Fibroblast of pulmonary artery (primary cell): ENCODE data around the gene SLC6A6.

Experiments used
- DNase-seq: peaks from one replicate; pipeline ENCODE4 v3.0.0-alpha.2; 2010; ENCODE audit warnings: low read depth
- H3K4me3 ChIP-seq: replicated peaks from 2 replicates; pipeline ENCODE4 v1.5.1; 2011; ENCODE audit warnings: low read depth, mild to moderate bottlenecking, control low read depth, low read length, moderate library complexity
- TF ChIP-seq, protein P1 (sequence below): IDR thresholded peaks from 2 replicates; pipeline ENCODE4 v1.5.1; 2011; ENCODE audit warnings: mild to moderate bottlenecking, control low read depth, low read length, inconsistent platforms; ENCODE audit errors: missing control alignments

Gene SLC6A6

DNA sequence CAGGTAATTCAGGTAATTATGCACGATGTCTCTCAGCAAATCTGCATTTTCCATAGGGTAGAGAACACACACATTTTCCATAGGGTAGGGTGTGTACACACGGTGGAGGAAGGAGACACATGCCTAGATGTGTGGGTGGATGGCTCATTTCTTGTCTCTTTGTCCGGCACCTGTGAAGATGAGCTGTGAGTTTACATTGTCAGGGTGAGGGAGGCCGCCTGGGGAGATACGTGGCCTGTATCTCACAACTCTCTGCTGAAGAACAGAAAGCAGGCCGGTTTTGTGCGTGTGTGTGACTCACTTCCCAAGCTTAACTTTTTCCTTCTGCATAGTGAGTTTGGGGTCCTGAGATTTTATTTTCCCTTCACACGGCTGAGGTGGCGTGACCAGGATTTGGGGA lies 60.3 kb downstream of the SLC6A6 start:
- TF ChIP-seq, protein P1, sequence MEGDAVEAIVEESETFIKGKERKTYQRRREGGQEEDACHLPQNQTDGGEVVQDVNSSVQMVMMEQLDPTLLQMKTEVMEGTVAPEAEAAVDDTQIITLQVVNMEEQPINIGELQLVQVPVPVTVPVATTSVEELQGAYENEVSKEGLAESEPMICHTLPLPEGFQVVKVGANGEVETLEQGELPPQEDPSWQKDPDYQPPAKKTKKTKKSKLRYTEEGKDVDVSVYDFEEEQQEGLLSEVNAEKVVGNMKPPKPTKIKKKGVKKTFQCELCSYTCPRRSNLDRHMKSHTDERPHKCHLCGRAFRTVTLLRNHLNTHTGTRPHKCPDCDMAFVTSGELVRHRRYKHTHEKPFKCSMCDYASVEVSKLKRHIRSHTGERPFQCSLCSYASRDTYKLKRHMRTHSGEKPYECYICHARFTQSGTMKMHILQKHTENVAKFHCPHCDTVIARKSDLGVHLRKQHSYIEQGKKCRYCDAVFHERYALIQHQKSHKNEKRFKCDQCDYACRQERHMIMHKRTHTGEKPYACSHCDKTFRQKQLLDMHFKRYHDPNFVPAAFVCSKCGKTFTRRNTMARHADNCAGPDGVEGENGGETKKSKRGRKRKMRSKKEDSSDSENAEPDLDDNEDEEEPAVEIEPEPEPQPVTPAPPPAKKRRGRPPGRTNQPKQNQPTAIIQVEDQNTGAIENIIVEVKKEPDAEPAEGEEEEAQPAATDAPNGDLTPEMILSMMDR, result no peak
- H3K4me3 ChIP-seq, result no peak overlapping the region
- no peak for DNase-seq

DNA sequence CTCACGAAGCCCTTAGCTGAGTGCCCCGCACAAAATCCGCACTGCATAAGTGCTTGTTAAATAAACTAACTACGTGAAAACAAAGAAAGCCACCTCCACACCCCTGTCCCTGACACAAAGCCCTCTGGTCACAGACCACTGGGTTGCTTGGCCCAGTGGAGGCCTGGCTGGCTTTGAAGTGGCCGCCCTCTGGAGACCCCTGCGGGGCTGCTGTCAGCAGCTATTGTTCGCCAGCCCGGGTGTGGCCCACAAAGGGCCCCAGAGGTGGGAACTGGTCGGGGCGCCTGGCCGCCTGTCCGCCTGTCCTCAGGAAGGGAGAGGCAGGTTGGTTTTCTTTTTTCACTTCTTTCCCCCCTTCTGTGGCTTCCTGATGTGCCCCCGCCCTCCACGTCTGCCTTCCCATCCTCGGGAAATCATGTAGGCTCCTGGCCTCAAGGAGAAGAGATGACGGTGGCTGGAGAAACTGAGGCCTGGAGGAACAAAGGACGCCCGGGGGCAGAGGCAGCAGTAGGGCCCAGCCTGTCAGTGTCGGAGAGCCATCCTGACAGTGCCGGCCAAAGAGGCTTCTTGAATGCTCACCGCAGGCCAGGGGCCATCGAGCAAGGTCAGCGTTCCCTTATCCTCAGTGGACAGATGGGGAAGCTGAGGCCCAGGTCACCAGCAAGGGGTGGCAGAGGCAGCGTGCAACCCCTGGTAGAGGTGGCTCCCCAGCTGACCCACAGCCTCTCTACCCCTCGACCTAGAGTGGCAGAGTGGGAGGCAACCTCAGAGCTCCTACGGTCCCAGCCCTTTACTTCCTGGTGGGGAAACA lies 61.1 kb downstream of the SLC6A6 start:
- DNase-seq, result no peak
- no peak overlapping the region for H3K4me3 ChIP-seq
- TF ChIP-seq, protein P1, result no peak

DNA sequence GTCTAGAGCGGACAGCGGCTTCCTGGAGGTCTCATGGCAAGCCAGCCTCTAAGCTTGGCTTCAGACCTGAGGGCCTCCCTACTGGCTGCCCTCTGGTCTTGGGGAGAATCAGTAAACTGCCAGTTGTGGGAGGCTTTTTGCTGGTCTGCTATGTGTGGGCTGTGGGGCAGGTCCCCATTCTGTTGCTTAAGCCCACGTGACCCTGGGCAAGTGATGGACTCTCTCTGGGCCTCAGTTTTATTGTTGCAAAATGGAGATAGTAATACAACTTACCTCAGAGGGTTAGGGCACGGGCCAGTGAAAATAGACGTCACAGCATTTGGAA lies 61.7 kb downstream of the SLC6A6 start:
- no peak for DNase-seq
- no peak overlapping the region for H3K4me3 ChIP-seq
- TF ChIP-seq, protein P1, result no peak

DNA sequence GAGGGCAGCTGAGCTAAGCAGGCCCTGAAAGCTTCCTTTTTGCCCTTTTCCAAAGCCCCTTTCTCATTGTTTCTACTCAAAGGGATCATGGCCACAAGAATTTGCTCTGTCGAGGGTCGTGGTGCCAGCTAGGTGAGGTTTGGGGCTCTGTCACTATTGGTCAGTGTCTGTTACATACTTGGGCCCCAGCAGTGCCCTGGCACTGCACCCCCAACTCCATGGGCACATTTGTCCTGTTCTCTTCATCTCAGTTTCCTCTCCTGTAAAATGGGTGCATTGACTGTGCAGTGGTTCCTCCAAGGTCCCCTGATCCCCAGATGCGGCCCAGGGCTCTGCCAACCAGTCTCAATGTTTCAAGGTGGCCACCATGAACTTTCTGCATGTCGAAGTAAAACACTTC lies 62.1 kb downstream of the SLC6A6 start:
- no peak for DNase-seq
- TF ChIP-seq, protein P1, result no peak

DNA sequence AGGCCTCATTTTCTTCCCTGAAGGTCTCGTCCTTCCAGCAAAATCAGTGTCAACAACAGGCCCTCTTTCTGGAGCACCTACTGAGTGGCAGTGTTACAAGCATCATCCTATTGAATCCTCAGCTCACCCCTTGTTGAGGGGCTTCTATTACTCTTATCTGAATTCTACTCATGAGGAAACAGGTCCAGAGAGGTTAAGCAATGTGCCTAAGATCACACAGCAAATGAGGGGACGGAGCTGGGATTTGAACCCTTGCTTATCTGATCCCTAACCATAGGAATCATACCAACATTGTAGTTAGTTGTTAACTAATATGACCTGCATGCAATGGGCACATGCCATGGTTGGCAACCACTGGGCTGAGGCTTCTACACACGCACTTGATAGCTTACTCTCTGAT lies 63.0 kb downstream of the SLC6A6 start:
- no peak for DNase-seq
- no peak overlapping the region for H3K4me3 ChIP-seq
- TF ChIP-seq, protein P1, result no peak

More for the DNA sequence above, 62.1 kb downstream of the SLC6A6 start:
- H3K4me3 ChIP-seq, result no peak overlapping the region

DNA sequence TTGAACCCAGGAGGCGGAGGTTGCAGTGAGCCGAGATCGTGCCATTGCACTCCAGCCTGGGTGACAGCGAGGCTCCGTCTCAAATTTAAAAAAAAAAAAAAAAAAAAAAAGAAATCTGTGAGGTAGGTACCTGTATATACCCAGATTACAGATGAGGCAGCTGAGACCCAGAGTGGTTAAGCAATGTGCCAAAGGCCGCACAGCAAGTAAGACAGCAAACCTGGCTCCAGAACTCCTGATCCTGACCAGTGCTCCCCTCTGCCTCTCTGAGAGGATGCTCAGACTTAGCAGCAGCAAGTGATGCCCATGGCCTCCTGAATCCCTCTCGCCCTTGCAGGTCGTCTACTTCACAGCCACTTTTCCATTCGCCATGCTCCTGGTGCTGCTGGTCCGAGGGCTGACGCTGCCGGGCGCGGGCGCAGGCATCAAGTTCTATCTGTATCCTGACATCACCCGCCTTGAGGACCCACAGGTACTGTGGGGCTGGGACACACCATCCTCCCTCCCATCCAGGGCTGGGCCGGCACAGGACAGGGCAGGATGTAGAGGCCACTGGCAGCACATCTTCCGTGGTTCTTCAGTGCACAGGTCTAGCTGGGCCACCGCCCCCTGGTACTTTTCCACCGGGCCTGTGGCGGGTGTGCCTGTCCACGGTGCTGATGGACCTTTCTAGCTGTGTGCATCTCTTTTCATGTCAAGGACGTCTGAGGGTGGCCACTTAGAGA lies 63.9 kb downstream of the SLC6A6 start:
- DNase-seq, result no peak
- H3K4me3 ChIP-seq, result no peak overlapping the region
- TF ChIP-seq, protein P1, result no peak
